ACHN (cell line): ENCODE measurements around the gene SAP130.
"Not testable (repeated sequence)": the region's sequence is repeated elsewhere in the genome, so short reads cannot be mapped to it uniquely, and the experiment has no call there.

ENCODE experiments used
- DNase-seq: peaks from one replicate; pipeline ENCODE4 v3.0.0-alpha.2; 2015
- in situ Hi-C: cut with HindIII; loops from 2 replicates; pipeline ENCODE4 v1.10.0; 2017; ENCODE audit warnings: low sequenced_read_pairs, low pct_ligation_motif_present, low pct_unique_long_range_greater_than_20kb

Gene SAP130

DNA sequence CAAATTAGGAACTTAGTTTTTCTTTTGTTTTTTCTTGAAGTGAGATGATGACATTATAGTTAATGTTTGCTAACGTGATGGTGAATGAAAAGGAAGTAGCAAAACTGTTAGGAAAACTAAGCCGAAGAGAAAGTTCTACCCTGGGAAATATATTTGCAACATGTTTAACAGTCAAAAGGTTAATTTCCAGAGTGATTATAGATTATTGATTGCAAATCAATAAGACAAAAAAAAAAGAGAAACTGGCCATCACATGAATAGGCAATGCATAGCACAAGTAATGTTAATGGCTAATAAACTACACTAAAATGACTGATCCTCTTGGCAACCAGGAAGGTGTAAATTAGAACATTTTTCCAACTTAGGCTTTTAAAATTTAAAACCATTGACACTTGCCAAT is 116.1 kb downstream of the SAP130 start:
- DNase-seq = no peak
- in situ Hi-C loops = no loop called here

DNA sequence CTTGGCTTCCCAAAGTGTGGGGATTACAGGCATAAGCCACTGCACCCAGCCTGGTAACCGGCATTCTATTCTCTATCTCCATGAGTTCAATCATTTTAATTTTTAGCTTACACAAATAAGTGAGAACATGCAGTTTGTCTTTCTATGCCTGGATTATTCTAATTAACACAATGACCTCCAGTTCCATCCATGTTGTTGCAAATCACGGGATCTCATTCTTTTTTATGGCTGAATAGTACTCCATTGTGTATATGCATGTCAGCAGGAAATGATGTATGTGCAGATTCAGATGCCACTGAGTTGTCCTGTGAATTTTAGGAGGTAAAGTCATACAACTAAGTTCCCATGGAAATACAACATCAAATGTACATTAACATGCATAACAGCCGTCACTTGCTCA is 117.4 kb downstream of the SAP130 start:
- in situ Hi-C loops = no loop called here
- no peak for DNase-seq

DNA sequence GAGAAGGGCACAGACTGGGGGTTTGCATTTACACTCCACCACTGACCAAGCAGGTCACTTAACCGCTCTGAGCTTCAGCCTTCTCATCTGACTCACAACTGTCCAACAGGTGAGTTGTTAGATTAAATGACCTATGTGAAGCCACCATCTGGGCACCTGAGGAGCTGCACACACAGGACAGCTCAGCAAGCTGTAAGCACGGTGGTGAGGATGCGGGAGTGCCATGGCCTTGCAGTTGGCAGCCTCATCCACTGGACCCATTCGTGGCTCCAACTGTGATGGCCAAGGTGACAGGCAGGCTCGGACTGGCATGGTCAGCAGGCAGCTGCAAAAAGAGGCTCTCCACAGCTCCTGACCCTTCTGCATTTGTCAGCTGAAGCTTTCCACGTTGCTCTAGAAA is 118.8 kb downstream of the SAP130 start:
- in situ Hi-C loops = no loop called here
- no peak for DNase-seq

DNA sequence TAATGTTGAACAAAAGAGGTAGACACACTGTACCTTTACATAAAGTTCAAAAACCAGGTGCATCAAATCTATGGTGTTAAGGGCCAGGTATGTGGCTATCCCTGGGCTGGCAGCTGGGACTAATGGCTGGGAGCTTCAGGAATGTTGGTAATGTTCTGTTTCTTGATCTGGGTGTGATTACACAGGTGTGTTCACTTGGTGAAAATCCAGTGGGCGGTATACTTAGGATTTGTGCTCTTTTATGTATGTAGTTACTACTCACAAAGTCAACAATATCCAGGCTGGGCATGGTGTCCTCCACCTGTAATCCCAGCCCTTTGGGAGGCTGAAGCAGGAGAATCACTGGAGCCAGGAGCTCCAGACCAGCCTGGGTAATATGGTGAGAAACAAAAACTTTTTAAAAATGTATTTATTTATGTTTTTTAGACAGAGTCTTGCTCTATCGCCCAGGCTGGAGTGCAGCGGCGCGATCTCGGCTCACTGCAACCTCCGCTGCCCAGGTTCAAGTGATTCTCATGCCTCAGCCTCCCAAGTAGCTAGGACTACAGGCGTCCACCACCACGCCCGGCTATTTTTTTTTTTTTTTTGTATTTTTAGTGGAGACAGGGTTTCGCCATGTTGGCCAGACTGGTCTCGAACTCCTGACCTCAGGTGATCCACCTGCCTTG is 120.0 kb downstream of the SAP130 start:
- DNase-seq, in situ Hi-C loops: not testable (repeated sequence)

DNA sequence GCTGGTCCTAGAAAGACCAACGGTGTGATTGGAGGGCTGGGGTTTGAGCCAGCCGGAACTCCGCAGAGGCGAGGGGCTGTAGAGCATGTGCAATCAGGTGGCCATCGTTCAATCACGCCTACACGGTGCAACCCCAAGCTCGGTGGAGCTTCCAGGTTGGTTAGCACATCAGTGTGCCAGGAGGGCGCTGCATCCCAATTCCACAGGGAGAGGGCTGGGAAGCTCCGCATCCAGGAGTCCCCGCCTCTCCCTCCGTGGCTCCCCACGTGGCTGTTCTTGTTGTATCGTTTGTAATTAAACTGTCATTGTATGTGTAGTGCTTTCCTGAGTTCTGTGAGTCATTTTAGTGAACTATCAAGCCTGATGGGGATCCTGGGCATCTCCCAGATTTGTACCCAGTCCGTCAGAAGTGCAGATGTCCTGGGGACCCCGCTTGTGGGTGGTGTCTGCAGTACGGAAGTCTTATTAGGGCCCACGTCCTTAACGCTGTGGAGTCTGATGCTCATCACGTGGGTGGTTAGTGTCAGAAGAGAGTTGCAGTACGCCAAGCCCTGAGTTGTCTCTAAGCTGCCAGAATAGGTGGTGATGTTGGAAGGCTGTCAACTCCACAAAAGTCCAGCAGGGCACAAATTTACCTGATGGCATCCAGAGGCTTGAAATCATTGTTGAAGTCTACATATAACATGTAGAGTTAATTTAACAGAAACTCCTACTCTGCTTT is 121.5 kb downstream of the SAP130 start:
- in situ Hi-C loops = no loop called here
- no peak for DNase-seq

DNA sequence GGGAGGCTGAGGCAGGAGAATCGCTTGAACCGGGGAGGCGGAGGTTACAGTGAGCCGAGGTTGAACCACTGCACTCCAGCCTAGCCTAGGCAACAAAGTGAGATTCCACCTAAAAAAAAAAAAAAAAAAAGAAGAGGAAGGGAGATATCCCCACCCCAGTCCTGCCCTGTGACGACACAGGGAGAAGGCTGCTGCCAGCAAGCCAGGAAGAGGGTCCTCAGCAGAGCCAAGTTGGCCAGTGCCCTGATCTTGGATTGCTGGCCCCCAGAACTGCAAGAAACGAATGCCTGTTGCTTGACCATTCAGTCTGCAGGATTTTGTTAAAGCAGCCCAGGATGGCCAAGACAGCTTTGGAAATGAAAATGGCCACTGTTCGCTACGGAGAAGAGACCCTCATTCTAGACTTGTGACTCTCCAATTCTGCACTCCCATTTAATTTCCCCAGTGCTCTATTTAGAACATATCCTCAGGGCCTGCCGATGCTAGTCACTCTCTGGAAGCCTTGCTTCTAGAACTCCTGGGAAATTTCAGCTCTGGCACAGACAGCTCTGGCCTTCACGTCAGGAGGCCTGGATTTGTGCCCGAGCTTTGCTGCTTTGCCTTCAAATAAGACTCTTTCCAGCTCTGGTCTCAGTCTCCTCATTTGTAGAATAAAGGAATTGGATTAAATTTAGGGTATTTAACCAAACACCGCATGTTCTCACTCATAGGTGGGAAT is 126.4 kb downstream of the SAP130 start:
- no peak for DNase-seq
- in situ Hi-C loops = no loop called here

DNA sequence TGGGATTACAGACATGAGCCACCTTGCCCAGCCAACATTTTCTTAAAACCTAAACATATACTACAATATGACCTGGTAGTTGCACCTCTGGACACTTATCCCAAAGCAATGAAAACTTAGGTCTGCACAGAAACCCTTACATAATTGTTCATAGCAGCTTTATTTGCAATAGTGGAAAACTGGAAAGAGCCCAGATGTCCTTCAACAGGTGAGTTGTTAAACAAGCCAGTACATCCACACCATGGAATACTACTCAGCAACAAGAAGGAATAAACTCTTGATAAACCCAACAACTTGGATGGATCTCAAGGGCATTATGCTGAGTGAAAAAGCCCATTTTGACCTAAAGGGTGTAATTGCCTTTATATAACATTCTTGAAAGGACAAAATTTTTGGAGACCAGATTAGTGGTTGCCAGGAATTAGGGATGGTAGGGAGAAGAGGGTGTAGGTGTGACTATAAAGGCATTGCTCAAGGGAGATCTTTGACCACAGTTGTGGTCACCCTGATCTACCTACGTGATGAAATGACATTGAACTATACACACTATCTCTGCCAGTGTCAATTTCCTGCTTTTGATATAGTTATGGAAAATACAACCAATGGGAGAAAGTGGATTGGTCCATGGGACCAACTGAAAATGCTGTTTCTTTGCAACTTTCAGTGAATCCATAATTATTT is 130.2 kb downstream of the SAP130 start:
- in situ Hi-C loops = no loop called here
- no peak for DNase-seq

DNA sequence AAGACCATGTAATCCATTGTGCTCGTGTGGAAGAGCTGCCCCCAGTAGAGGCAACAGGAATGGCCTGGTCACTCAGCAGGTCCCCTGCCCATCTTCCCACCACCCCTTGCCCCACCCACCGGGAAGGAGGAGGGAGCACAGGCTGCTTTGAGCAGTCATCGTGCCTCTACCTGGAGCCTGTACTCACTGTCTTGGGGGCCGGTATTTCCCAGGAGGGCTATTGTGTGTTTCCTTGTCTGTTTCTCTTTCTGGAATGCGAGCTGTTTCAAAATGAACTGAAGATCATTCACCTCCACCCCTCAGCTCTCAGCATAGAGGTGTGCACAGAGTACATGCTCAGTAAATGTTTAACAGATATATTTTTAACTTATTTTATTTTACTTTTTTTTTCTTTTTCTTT is 134.4 kb downstream of the SAP130 start:
- no peak for DNase-seq
- in situ Hi-C loops = no loop called here

DNA sequence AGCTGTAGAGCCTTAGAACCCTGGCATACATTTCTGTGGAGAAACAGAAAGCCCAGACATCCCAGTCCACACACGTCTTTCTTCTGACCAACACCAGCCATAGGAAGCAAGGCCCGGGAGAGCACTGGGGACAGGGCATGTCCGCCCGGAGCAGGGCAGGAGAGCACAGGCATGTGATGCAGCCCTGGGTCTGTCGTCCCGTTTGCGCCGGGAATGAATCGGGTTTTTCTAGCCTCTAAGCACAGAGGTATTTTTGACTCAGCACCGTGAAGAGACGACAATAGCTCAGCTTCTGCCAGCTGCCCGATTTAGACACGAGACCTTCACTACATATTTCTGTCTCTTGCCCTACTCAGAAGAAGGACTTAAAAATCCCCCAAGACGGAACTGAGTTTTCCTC is 134.8 kb downstream of the SAP130 start:
- in situ Hi-C loops = no loop called here

DNA sequence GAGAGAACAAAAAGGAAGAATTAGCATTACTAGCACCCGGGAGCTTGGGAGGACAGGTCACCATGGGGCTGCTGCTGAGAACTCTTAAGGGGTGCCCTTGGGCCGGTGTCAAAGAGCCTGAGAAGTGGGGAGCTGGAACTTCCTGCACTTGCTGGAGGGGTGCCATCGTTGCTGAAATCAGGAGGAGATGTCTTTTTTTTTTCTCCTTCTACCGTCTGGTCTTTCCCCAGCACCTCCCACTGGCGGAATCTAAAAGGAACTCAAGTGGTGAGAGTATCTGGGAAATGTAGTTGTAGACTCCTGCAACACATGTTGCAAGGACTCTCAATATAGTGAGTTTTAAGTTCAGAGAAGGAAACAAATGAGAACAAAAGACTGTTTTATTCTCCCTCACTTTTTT is 136.0 kb downstream of the SAP130 start:
- DNase-seq = no peak
- in situ Hi-C loops = no loop called here

More for the DNA sequence above, 134.8 kb downstream of the SAP130 start:
- DNase-seq = no peak
